ENCODE data around the gene PACC1.
A peak's percentile ranks its signal among the peaks of the same experiment; 100 is the strongest.
"Not testable (repeated sequence)": the region's sequence is repeated elsewhere in the genome, so short reads cannot be mapped to it uniquely, and the experiment has no call there.

The PACC1 gene

GRCh38 chr1:212321031-212321430, 93.7 kb downstream of the PACC1 start:
- H3K9ac ChIP-seq (ENCODE audit: low read depth, low read length); H3K27ac ChIP-seq (ENCODE audit: low read depth, low read length); H3K27me3 ChIP-seq (ENCODE audit: insufficient read depth, low read length); H3K4me3 ChIP-seq (ENCODE audit: low read length); H3K4me1 ChIP-seq (ENCODE audit: insufficient read depth, low read length); H3K36me3 ChIP-seq (ENCODE audit: insufficient read depth, low read length); H3K9me3 ChIP-seq (ENCODE audit: insufficient read depth, low read depth, low read length): not testable (repeated sequence)
- WGBS = 96% methylated on average over 7 of the region's 34 CpGs

- 93% methylated on average over 2 of the region's 2 CpGs for WGBS
Observed at GRCh38 chr1:212317916-212318315, 96.8 kb downstream of the PACC1 start.

GRCh38 chr1:212315907-212316306, 98.8 kb downstream of the PACC1 start:
- Histone ChIP-seq H3K36me3 (ENCODE audit: insufficient read depth, low read length) (no peaks in the 10 kb centered on the region), H3K9ac (ENCODE audit: low read depth, low read length) (no peak overlapping the region), H3K27ac (ENCODE audit: low read depth, low read length) (peak overlapping the region; percentile 42; the same call in 1 of the 2 replicates), H3K27me3 (ENCODE audit: insufficient read depth, low read length) (no peaks in the 10 kb centered on the region), H3K4me1 (ENCODE audit: insufficient read depth, low read length) (peaks cover 23% of the 10 kb centered on the region), H3K9me3 (ENCODE audit: insufficient read depth, low read depth, low read length) (no peaks in the 10 kb centered on the region), H3K4me3 (ENCODE audit: low read length) (no peak overlapping the region)

More at GRCh38 chr1:212317916-212318315, 96.8 kb downstream of the PACC1 start:
- Histone ChIP-seq H3K36me3 (ENCODE audit: insufficient read depth, low read length) (no peaks in the 10 kb centered on the region), H3K4me3 (ENCODE audit: low read length) (no peak overlapping the region), H3K27me3 (ENCODE audit: insufficient read depth, low read length) (no peaks in the 10 kb centered on the region), H3K9ac (ENCODE audit: low read depth, low read length) (no peak overlapping the region), H3K9me3 (ENCODE audit: insufficient read depth, low read depth, low read length) (no peaks in the 10 kb centered on the region), H3K4me1 (ENCODE audit: insufficient read depth, low read length) (peaks cover 20% of the 10 kb centered on the region), H3K27ac (ENCODE audit: low read depth, low read length) (no peak overlapping the region)

GRCh38 chr1:212315184-212315583, 99.5 kb downstream of the PACC1 start:
- WGBS = 75% methylated on average over 1 of the region's 2 CpGs
- H3K36me3 ChIP-seq (ENCODE audit: insufficient read depth, low read length) = no peaks in the 10 kb centered on the region
- H3K9me3 ChIP-seq (ENCODE audit: insufficient read depth, low read depth, low read length) = no peaks in the 10 kb centered on the region
- H3K9ac ChIP-seq (ENCODE audit: low read depth, low read length) = no peak overlapping the region
- no peaks in the 10 kb centered on the region for H3K27me3 ChIP-seq (ENCODE audit: insufficient read depth, low read length)
- H3K4me3 ChIP-seq (ENCODE audit: low read length) = no peak overlapping the region
- H3K27ac ChIP-seq (ENCODE audit: low read depth, low read length) = no peak overlapping the region; the same call in 1 of the 2 replicates
- peaks cover 30% of the 10 kb centered on the region for H3K4me1 ChIP-seq (ENCODE audit: insufficient read depth, low read length)

Data from HUES64 (cell line).